Prostate gland (tissue), 2 donors: ENCODE results near the gene RELL1. TPM values are rescaled to one million over a fixed set of nuclear protein-coding genes. Genes with fewer than 3 reads are reported as not detected.

Experiments
- DNase-seq: peaks from one replicate; pipeline ENCODE4 v3.0.0-alpha.2; 2019; ENCODE audit warnings: low spot score
- H3K27ac ChIP-seq, 2 donors: fragments of 200-600 bp; sonication (generic); 2 replicates each; pipeline ENCODE4 v1.5.1; 2017 to 2019
- H3K27me3 ChIP-seq: fragments of 200-600 bp; sonication (generic); replicated peaks from 2 replicates; pipeline ENCODE4 v1.5.1; 2019; ENCODE audit not compliant: insufficient read depth
- H3K36me3 ChIP-seq, 2 donors: fragments of 200-600 bp; sonication (generic); 1 replicate in 1 of 2; 2 replicates in 1 of 2; pipeline versions ENCODE4 v1.5.1 to v1.8.1; 2017 to 2019
- H3K4me1 ChIP-seq: fragments of 200-600 bp; sonication (generic); replicated peaks from 2 replicates; pipeline ENCODE4 v1.5.1; 2019
- H3K4me3 ChIP-seq, 2 donors: fragments of 200-600 bp; sonication (generic); 2 replicates each; pipeline ENCODE4 v1.5.1; 2017 to 2019
- H3K9me3 ChIP-seq: fragments of 200-600 bp; sonication (generic); 2 replicates; pipeline ENCODE4 v1.5.1; 2017
- POLR2A ChIP-seq: fragments of 450-650 bp; IDR thresholded peaks from one replicate; pipeline ENCODE4 v1.6.1; 2016; ENCODE audit warnings: antibody characterized with exemption, mild to moderate bottlenecking
- POLR2AphosphoS5 ChIP-seq: sonication (generic); formaldehyde crosslinking; IDR thresholded peaks from one replicate; pipeline ENCODE4 v1.6.1; 2017; ENCODE audit warnings: antibody characterized with exemption
- WGBS: methylation state at CpG from one replicate; pipeline ENCODE4 v1.1.5; 2018; 5-methylcytosine and 5-hydroxymethylcytosine counted together
- intact Hi-C: fragments of 100-400 bp; cut with DNase I; formaldehyde crosslinking; loops from one replicate; pipeline ENCODE4 v1.14.2; 2022
- total RNA-seq, 2 donors: library from RNA; depleted of rRNA; stranded (reverse); fragments of >200 nt; gene quantifications; one replicate each; pipeline ENCODE4 v1.1.0, GENCODE V29; 2016
- TF ChIP-seq, protein P1 (sequence below), 4 experiments: fragments of 200-600 bp in 2 of 4; fragments of 450-650 bp in 2 of 4; sonication (generic) in 2 of 4; IDR thresholded peaks; 1 replicate in 3 of 4; 2 replicates in 1 of 4; pipeline ENCODE4 v1.5.1; 2016 to 2019; ENCODE audit warnings: antibody characterized with exemption in 4 of 4, mild to moderate bottlenecking in 2 of 4, moderate library complexity in 2 of 4

Gene RELL1
- total RNA-seq, 2 donors from 2014 or later = 18.9 to 26.2 TPM

DNA sequence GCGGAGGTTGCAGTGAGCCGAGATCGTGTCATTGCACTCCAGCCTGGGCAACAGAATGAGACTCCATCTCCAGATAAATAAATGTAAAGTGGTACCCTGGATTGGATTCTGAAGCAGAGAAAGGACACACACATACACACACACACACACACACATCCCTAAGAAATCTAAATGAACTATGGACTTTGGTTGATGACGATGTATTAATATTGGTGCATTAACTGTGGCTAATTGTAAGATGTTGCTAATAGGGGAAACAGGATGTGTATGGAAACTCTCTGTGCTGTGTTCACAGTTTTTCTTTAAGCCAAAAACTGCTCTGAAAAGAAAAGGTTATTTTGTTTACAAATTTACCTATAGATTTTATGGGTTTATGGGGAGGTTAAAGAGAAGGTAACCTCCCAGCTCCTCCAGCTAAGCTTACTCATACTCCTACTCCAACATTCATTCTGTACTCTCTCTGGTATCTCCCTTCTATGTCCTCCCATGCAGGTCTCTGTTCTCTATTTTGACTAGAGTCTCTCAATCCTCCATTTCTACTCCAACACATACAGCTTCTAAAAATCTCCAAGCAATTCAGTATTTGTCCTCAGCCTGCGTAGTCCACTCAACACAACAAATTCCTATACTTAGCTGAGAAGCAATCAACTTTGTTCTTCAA, 46.5 kb upstream of the RELL1 start:
- Histone ChIP-seq H3K27ac (no peak overlapping the region), H3K4me1 (no peaks in the 10 kb centered on the region), H3K4me3 (no peak overlapping the region), H3K36me3 (no peaks in the 10 kb centered on the region), H3K27me3 (no peaks in the 10 kb centered on the region), H3K9me3 (no peaks in the 10 kb centered on the region)
- intact Hi-C loops = no loop called here
- 95% methylated on average over 5 of the region's 5 CpGs for WGBS
- TF ChIP-seq, protein P1, sequence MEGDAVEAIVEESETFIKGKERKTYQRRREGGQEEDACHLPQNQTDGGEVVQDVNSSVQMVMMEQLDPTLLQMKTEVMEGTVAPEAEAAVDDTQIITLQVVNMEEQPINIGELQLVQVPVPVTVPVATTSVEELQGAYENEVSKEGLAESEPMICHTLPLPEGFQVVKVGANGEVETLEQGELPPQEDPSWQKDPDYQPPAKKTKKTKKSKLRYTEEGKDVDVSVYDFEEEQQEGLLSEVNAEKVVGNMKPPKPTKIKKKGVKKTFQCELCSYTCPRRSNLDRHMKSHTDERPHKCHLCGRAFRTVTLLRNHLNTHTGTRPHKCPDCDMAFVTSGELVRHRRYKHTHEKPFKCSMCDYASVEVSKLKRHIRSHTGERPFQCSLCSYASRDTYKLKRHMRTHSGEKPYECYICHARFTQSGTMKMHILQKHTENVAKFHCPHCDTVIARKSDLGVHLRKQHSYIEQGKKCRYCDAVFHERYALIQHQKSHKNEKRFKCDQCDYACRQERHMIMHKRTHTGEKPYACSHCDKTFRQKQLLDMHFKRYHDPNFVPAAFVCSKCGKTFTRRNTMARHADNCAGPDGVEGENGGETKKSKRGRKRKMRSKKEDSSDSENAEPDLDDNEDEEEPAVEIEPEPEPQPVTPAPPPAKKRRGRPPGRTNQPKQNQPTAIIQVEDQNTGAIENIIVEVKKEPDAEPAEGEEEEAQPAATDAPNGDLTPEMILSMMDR (IDR thresholded peaks at IDR 0.05) = no peak
- no peak for TF ChIP-seq POLR2A
- no peak for TF ChIP-seq POLR2AphosphoS5
- DNase-seq = no peak

DNA sequence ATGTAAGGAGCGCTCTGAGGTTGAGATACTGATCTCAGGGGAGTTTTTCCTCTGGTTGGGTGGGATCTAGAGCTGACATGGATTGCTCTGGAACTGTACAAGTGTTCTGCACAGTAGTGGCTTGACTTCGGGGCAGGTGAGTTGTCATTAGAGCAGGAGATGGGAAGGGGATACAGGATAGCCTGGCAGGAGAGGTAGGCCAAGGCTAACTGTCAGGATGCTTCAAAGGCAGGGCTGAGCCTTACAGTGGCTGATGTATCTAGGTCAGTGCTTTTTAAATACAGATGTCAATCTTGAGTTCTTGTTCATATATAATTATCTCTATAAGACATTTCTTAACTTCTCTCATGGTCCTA, 43.5 kb upstream of the RELL1 start:
- 56% methylated on average over 2 of the region's 2 CpGs for WGBS
- no peaks in the 10 kb centered on the region for H3K36me3 ChIP-seq
- DNase-seq = no peak
- no peaks in the 10 kb centered on the region for H3K9me3 ChIP-seq
- H3K4me1 ChIP-seq = no peaks in the 10 kb centered on the region
- TF ChIP-seq POLR2A = no peak
- no peak for TF ChIP-seq POLR2AphosphoS5
- TF ChIP-seq, protein P1 (IDR thresholded peaks at IDR 0.05) = no peak
- no peak overlapping the region for H3K27ac ChIP-seq
- H3K27me3 ChIP-seq = no peaks in the 10 kb centered on the region
- intact Hi-C loops = no loop called here
- H3K4me3 ChIP-seq = no peak overlapping the region

DNA sequence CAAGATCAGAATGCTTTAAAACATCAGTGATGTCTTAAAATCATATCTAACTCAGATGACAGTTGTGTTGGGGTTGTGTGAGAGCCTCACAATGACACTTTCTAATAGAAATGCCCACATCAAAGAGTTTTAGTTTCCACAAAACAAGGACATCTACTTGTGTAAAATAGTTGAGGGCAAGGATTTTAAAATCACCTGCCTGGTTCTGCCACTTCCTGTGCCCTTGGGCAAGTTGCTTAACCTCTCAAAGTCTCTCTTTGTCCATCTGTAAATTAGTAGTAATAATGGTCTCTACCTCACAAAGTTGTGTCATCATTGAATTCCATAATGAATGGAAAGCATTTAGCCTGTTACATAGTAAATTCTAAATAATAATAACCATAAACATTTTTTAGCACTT, 41.9 kb upstream of the RELL1 start:
- TF ChIP-seq, protein P1 (IDR thresholded peaks at IDR 0.05) = no peak
- TF ChIP-seq POLR2AphosphoS5 = no peak
- no peak for TF ChIP-seq POLR2A
- H3K4me1 ChIP-seq = no peaks in the 10 kb centered on the region
- H3K4me3 ChIP-seq = no peak overlapping the region
- intact Hi-C loops = no loop called here
- no peak overlapping the region for H3K27ac ChIP-seq
- H3K9me3 ChIP-seq = no peaks in the 10 kb centered on the region
- no peaks in the 10 kb centered on the region for H3K36me3 ChIP-seq
- DNase-seq = no peak
- no peaks in the 10 kb centered on the region for H3K27me3 ChIP-seq

DNA sequence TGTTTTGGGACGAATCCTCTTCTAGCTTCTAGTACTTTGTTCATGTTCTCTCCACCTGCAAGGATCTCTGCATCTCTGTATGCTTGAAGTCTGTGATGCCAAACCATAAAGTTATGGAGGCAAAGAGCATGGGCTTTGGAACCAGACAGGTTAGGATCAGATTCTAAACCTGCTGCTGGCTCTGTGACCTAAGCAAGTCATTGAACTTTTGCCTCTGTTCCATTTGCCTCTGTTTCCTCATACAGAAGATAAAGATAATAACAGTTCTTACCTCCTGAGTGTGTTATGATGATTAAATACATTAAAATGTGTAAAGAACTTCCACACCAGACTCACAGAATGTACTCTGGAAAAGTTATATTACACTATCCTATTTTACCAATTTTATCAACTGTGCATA, 41.5 kb upstream of the RELL1 start:
- Histone ChIP-seq H3K4me3 (no peak overlapping the region), H3K27ac (no peak overlapping the region), H3K36me3 (no peaks in the 10 kb centered on the region), H3K9me3 (no peaks in the 10 kb centered on the region), H3K27me3 (no peaks in the 10 kb centered on the region), H3K4me1 (no peaks in the 10 kb centered on the region)
- TF ChIP-seq, protein P1 (IDR thresholded peaks at IDR 0.05) = no peak
- TF ChIP-seq POLR2AphosphoS5 (no peak), POLR2A (no peak)
- DNase-seq = no peak
- WGBS = 88% methylated on average over 1 of the region's 1 CpG
- intact Hi-C loops = no loop called here

DNA sequence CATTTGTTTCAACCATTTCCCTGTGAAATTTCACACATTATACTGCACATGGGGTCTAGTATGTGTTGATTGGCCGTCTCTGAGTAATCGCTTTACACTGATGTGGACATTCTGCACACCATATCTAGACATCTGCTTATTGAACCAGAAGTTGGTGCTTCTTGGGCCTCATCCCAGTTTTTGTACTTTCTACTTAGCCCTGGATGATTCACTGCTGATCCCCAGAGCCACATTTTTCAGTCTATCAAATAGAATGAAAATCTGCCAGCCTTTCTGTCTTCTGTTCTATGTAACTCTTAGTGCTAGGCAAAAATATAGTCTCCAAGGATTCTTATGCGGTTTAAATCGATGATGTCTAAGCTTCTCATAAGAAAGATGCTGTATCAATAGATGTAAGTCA, 40.5 kb upstream of the RELL1 start:
- WGBS = 93% methylated on average over 4 of the region's 4 CpGs
- intact Hi-C loops = no loop called here

More for the DNA sequence above, 40.5 kb upstream of the RELL1 start:
- H3K36me3 ChIP-seq = no peaks in the 10 kb centered on the region
- H3K4me3 ChIP-seq = no peak overlapping the region
- H3K9me3 ChIP-seq = no peaks in the 10 kb centered on the region
- TF ChIP-seq POLR2AphosphoS5 (no peak), POLR2A (no peak)
- TF ChIP-seq, protein P1 (IDR thresholded peaks at IDR 0.05) = no peak
- H3K27ac ChIP-seq = no peak overlapping the region
- DNase-seq = no peak
- H3K27me3 ChIP-seq = no peaks in the 10 kb centered on the region
- no peaks in the 10 kb centered on the region for H3K4me1 ChIP-seq
